SHP77 (cell line): ENCODE measurements around the gene NUP214.
"Not testable (repeated sequence)": the region's sequence is repeated elsewhere in the genome, so short reads cannot be mapped to it uniquely, and the experiment has no call there.

ENCODE experiments used
- DNase-seq, 2 experiments: peaks; one replicate each; lab custom pipeline; 2025; lab: John Stamatoyannopoulos, UW

Gene NUP214

DNA sequence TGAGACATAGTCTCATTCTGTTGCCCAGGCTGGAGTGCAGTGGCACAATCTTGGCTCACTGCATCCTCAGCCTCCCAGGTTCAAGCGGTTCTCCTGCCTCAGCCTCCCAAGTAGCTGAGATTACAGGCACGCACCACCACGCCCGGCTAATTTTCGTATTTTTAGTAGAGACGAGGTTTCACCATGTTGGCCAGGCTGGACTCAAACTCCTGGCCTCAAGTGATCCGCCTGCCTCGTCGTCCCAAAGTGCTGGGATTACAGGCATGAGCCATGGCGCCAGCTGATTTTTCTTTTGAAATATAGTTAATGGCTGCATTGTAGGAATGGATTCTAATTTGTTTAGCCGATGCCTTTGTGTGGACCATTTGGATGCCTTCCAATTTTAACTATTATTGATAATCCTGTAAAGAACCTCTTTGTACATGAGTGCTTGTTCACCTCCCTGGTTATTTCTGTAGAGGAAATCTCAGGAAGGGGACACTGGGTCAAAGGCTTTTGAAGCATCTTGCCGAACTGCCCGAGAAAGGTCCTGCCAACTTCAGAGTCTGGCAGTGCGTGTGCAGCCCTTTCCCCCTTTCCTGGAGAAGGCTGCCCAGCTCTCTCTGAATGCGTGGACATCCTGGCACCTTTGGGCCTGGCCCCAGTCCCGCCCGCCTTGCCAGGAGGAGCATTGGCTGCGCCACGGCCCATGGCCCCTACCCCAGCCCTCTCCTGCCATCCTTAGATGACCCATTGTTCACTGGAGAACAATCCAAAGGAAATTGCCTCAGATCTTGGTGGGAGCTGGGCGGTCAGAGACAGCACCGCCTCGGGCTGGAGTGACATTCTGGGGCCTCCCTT, 8.9 kb upstream of the NUP214 start:
- no peak for DNase-seq

DNA sequence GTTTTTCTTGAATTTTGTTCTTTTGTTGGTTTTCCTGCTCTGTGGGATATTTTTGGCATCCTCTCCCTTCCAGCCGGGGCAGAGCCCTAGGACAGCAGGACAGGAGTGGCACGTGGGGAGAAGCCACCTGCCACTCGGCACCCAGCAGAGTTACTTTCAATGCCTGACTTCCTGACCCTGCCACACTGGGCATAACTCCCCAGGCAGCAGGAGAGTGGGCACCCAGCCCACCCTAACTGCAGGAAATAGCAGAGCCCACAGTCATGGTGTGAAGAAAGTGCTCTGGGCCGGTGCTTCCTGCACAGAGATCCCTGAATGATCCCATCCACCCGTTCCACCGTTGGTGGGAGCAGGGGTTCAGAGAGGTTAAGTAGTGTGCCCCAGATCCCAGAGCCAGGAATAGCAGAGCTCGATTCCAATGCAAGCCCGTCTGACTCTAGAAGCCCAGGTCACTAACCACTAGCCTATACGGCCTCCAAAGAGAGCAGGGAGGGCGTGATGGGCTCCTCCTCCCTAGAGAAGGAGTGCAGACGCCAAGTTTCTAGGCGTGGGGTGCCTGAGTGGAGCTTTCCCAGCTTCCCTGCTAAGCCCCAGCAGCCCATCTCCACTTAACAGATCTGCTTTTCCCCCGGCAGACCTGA, 8.1 kb upstream of the NUP214 start:
- no peak for DNase-seq

GRCh38 chr9:131117762-131118145, 7.6 kb upstream of the NUP214 start:
- DNase-seq, result no peak

GRCh38 chr9:131119600-131119999, 5.8 kb upstream of the NUP214 start:
- no peak for DNase-seq

- no peak for DNase-seq
These were observed 4.7 kb upstream of the NUP214 start for GRCh38 chr9:131120620-131121228.

- DNase-seq, result no peak
These were observed 4.0 kb upstream of the NUP214 start for GRCh38 chr9:131121346-131121745.

- DNase-seq, result no peak
These were observed 3.2 kb upstream of the NUP214 start for GRCh38 chr9:131122158-131122557.

GRCh38 chr9:131125038-131125287, 423 bp upstream of the NUP214 start:
- DNase-seq, result no peak

DNA sequence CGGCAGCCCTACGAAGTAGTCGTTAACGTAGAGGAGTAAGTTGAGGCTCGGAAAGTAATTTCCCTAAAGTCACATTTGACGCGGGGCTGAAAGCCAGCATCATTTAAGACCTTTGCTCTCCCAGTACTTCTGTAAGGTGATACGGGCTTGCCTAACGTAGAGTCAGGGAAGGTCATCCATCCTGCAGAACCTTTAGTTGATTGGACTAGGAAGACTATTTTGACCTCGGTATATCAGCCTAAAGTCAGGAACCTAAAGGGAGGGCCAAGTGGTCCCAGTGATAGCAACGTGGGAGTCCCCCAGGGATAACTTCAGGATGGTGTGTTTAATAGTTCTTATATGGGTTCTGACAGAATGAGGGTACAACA, 657 bp downstream of the NUP214 start:
- no peak for DNase-seq

- DNase-seq, result no peak
These were observed 3.8 kb downstream of the NUP214 start for GRCh38 chr9:131129183-131129582.

GRCh38 chr9:131138676-131139075, 13.3 kb downstream of the NUP214 start:
- DNase-seq, result no peak

DNA sequence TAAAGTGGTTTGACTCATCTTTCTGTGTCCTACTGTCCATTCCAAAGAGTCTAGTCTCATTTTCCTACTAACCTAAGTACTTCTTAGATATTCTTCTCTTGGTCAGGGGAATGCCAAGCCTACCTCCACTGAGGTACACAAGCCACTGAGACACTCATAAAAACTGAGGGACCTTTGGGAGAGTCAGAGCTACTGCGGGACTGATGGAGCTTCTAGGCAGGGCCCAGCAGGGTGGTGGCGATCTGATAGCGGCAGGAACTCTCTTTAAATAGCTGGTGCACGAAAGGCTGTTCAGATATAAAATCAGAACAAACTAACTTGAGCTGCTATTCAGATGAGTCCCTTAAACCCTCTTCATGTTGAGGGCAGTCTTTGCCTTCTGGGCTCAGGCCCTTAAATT, 14.7 kb downstream of the NUP214 start:
- no peak for DNase-seq

- no peak for DNase-seq
These were observed 15.2 kb downstream of the NUP214 start for GRCh38 chr9:131140550-131140949.

DNA sequence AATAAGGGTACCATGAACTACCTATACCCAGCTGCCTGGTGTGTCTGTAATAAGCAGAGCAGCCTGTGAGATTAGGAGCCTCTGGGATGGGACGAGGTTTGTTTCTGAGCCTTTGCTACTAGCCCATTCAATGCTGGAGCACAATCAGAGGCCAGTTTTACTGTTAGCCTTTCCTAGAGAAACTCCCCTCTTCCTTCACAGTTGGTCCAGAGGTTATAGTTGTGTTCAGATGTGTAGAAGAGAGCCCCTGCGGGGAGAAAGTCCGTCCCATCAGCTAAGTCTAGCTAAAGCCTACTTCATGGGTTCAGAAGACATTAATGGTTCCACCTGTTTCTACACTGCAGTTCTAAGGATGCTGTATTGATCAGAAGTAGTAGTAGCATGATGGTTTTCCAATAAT, 16.8 kb downstream of the NUP214 start:
- no peak for DNase-seq

DNA sequence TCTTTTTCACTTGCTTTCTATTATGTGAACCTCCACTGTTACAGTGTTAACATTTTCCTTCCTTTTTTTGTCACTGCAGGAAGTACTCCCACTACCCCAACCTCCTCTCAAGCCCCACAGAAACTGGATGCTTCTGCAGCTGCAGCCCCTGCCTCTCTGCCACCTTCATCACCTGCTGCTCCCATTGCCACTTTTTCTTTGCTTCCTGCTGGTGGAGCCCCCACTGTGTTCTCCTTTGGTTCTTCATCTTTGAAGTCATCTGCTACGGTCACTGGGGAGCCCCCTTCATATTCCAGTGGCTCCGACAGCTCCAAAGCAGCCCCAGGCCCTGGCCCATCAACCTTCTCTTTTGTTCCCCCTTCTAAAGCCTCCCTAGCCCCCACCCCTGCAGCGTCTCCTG, 18.8 kb downstream of the NUP214 start:
- DNase-seq, result no peak

GRCh38 chr9:131145245-131145644, 19.9 kb downstream of the NUP214 start:
- DNase-seq, result no peak

- no peak for DNase-seq
These were observed 20.8 kb downstream of the NUP214 start for GRCh38 chr9:131146186-131146585.

DNA sequence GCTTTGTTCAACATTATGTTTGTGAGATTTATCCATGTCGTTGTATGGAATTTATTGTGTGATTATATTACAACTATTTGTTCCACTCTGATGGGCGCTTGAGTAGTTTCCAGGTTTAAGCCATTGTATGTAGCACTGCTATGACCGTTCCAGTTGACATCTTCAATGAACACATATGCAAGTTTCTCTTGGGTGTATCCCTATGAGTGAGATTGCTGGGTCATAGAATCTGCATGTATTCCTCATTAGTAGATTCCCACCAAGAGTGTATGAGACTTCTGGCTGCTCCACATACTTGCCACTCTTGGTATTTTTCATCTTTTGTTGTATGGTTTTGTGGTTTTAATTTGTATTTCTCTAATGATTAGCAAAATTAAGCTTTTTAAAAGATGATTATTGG, 22.9 kb downstream of the NUP214 start:
- no peak for DNase-seq

GRCh38 chr9:131148966-131149687, 23.7 kb downstream of the NUP214 start:
- DNase-seq, result no peak

DNA sequence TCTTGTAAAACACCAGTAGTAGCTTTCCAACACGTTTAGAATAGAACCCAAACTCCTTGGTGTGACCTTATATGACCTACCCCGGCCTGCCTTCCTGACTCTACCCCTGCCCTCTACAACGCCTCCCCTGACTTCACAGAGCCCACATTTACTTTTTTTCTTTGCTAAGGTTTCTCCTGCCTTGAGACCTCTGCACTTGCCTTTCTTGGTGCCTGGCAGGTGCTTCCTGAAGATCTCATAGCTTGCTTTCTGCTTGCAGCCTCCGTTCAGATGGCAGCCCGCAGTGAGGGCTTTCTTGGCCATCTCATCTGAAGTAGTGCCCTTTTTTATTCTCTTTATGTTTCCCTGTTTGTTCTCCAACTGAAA, 24.3 kb downstream of the NUP214 start:
- no peak for DNase-seq

- no peak for DNase-seq
These were observed 28.2 kb downstream of the NUP214 start for GRCh38 chr9:131153595-131153994.

- DNase-seq, result not testable (repeated sequence)
These were observed 33.3 kb downstream of the NUP214 start for GRCh38 chr9:131158673-131159072.
